Endothelial cell (in vitro differentiated cells): Measurements from ENCODE around the gene KLF11. TPM values are rescaled to one million over a fixed set of nuclear protein-coding genes. Genes with fewer than 3 reads are reported as not detected.
A peak's percentile ranks its signal among the peaks of the same experiment; 100 is the strongest.

Experiments
- DNase-seq: peaks from one replicate; pipeline ENCODE4 v3.0.0; 2021; ENCODE audit warnings: low spot score
- H3K27ac Mint-ChIP-seq: one replicate; pipeline ENCODE4 v1.8.0; 2021; ENCODE audit warnings: mixed read lengths, inconsistent platforms; ENCODE audit not compliant: unreplicated experiment
- H3K27me3 Mint-ChIP-seq: one replicate; pipeline ENCODE4 v1.8.0; 2021; ENCODE audit warnings: mild to moderate bottlenecking, moderate library complexity, mixed read lengths, inconsistent platforms; ENCODE audit not compliant: unreplicated experiment
- H3K36me3 Mint-ChIP-seq: one replicate; pipeline ENCODE4 v1.8.0; 2021; ENCODE audit warnings: mild to moderate bottlenecking, low read depth, mixed read lengths, inconsistent platforms; ENCODE audit not compliant: unreplicated experiment
- H3K4me1 Mint-ChIP-seq: one replicate; pipeline ENCODE4 v1.8.0; 2021; ENCODE audit warnings: mild to moderate bottlenecking, mixed read lengths, inconsistent platforms; ENCODE audit not compliant: unreplicated experiment
- H3K4me3 Mint-ChIP-seq: one replicate; pipeline ENCODE4 v1.8.0; 2021; ENCODE audit warnings: mild to moderate bottlenecking, mixed read lengths, inconsistent platforms; ENCODE audit not compliant: unreplicated experiment
- H3K9me3 Mint-ChIP-seq: one replicate; pipeline ENCODE4 v1.8.0; 2021; ENCODE audit warnings: mixed read lengths, inconsistent platforms; ENCODE audit not compliant: unreplicated experiment
- CTCF ChIP-seq: fragments of 200-600 bp; sonication (generic); IDR thresholded peaks from one replicate; pipeline ENCODE4 v1.5.0; 2021; ENCODE audit warnings: antibody characterized with exemption; ENCODE audit not compliant: unreplicated experiment
- total RNA-seq: library from RNA; stranded (reverse); fragmentation: NEBNext Ultra II Directional; extraction: Animal tissue kit (Norgen Biotek cat#: 25700); gene quantifications from one replicate; pipeline ENCODE4 v1.2.1, GENCODE V29; 2021; ENCODE audit not compliant: unreplicated experiment

KLF11 gene
- total RNA-seq, 1 donor from 2014 or later = 8.2 TPM

DNA sequence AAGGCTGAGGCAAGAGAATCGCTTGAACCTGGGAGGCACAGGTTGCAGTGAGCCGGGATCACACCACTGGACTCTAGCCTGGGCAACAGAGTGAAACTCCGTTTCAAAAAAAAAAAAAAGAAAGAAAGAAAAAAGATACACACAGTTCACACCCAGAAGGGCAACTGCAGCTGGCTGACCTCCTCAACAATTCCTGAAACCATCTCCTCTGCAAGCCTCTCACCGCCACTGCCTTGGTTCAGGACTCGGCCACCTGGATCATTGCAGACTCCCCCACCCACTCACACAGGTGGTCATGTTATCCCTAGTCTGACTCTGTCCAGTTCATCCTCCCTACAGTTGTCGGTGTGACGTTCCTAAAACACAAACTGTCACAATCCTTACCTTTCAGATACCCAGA, 34.7 kb downstream of the KLF11 start:
- Mint-ChIP-seq H3K36me3 (no peaks in the 10 kb centered on the region), H3K4me1 (peaks cover 6% of the 10 kb centered on the region), H3K9me3 (no peaks in the 10 kb centered on the region), H3K27me3 (peaks cover 17% of the 10 kb centered on the region), H3K4me3 (no peak overlapping the region), H3K27ac (no peak overlapping the region)
- no peak for DNase-seq
- TF ChIP-seq CTCF = no peak

DNA sequence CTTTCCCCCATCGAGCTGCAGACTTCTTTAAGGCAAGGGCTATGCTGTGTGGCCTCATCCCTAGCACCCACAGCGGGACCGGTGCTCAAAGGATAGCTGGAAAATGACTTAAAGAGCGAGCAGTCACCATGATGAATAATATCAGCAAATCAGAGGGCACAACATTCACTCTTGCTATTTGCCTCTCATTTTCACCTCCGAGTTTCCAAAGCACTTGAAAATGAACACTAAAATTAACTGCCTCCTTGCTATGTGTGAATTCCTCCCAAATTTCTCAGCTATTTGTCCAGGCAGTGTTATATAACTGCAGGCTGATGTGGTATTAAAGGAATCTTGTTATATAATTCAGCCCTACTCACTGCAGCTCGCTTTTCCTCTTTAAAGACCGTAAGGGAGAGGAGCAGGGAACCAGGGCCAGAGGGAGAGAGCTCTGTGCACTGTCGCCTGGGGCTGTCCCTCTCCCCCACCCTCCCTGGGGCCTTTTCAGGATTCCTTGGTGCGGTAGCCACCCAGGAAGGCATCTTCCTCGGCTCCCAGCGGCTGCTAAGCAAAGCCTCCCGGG, 35.4 kb downstream of the KLF11 start:
- no peaks in the 10 kb centered on the region for H3K9me3 Mint-ChIP-seq
- DNase-seq = no peak
- no peaks in the 10 kb centered on the region for H3K36me3 Mint-ChIP-seq

DNA sequence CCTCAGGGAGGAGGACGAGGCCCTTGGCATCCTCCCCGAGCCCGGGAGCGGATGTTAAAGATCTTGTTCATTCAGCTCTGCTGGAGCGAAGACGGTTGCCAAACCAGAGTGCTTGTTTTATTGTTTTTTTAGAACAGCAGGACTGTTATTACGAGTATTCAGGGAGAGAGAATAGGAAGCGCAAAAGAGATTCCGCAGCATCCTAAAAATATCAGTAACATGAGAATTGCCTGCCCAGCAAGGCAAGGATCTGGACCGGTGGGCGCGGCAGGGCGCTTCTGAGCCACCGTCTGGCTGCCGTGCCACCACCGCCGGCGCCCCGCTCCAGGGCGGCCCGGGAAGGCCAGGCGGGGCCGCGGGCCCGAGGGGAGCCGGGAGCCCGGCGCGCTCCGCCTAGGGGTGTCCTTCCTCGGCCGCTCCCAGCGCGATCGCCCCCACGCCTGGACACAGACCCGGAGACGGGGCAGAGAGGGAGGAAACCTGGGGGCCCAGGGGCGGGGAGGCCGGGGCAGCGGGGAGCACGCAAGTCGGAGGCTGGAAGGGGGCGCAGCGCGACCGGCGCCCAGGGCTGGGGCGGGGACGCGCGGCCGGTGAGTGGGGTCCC, 36.0 kb downstream of the KLF11 start:
- Mint-ChIP-seq H3K4me1 (peaks cover 6% of the 10 kb centered on the region), H3K27ac (no peak overlapping the region), H3K36me3 (no peaks in the 10 kb centered on the region), H3K4me3 (peak overlapping the region; percentile 89), H3K27me3 (peaks cover 16% of the 10 kb centered on the region), H3K9me3 (no peaks in the 10 kb centered on the region)
- DNase-seq = peak; percentile 53
- TF ChIP-seq CTCF = no peak

More for the DNA sequence above, 35.4 kb downstream of the KLF11 start:
- peak overlapping the region; percentile 89 for H3K4me3 Mint-ChIP-seq
- peaks cover 6% of the 10 kb centered on the region for H3K4me1 Mint-ChIP-seq
- H3K27ac Mint-ChIP-seq = no peak overlapping the region
- TF ChIP-seq CTCF = no peak
- peaks cover 16% of the 10 kb centered on the region for H3K27me3 Mint-ChIP-seq

- peak within 1 kb of the TSS; percentile 89 for H3K4me3 Mint-ChIP-seq
- peak; percentile 74 for DNase-seq
- TF ChIP-seq CTCF = no peak
- H3K36me3 Mint-ChIP-seq = no peaks in the 10 kb centered on the region
- H3K9me3 Mint-ChIP-seq = no peaks in the 10 kb centered on the region
- peaks cover 6% of the 10 kb centered on the region for H3K4me1 Mint-ChIP-seq
- H3K27me3 Mint-ChIP-seq = peaks cover 18% of the 10 kb centered on the region
- H3K27ac Mint-ChIP-seq = peak within 1 kb of the TSS; percentile 85
Observed at GRCh38 chr2:10079870-10080535, 36.7 kb downstream of the KLF11 start, which contains the start of gene CYS1. CYS1 (minus strand) TSS chr2:10080411; CDS start chr2:10080223, 188 bp downstream.
